AG09309 (cell line): Measurements from ENCODE around the gene SMG6.
"Not testable (repeated sequence)": the region's sequence is repeated elsewhere in the genome, so short reads cannot be mapped to it uniquely, and the experiment has no call there.

Experiments used
- DNase-seq: peaks from one replicate; pipeline ENCODE4 v3.0.0-alpha.2; 2010; ENCODE audit warnings: low read depth
- H3K4me3 ChIP-seq: 2 replicates; pipeline ENCODE4 v1.5.1; 2011; ENCODE audit warnings: mild to moderate bottlenecking, low read depth, low read length, moderate library complexity; ENCODE audit not compliant: control insufficient read depth
- TF ChIP-seq, protein P1 (sequence below): IDR thresholded peaks from 2 replicates; pipeline ENCODE4 v1.5.1; 2011; ENCODE audit warnings: mild to moderate bottlenecking, low read depth, low read length, inconsistent platforms; ENCODE audit not compliant: insufficient read depth, control insufficient read depth; ENCODE audit errors: missing control alignments

SMG6 gene

DNA sequence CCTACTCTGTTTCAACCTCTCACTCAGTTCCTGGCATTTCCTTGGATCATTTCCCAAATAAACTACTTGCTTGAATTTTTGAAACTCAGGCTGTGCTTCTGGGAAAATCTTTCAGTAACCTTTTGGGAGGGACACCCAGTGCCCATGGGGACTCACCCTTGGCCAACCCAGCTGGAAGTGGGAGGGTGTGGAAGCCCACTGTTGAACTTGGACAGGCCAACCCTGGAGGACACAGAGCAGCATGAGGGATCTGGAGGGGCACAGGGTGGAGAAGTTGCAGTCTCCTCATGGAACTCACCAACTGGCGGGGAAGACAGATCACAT, 289.6 kb downstream of the SMG6 start:
- no peak overlapping the region for H3K4me3 ChIP-seq
- TF ChIP-seq, protein P1, sequence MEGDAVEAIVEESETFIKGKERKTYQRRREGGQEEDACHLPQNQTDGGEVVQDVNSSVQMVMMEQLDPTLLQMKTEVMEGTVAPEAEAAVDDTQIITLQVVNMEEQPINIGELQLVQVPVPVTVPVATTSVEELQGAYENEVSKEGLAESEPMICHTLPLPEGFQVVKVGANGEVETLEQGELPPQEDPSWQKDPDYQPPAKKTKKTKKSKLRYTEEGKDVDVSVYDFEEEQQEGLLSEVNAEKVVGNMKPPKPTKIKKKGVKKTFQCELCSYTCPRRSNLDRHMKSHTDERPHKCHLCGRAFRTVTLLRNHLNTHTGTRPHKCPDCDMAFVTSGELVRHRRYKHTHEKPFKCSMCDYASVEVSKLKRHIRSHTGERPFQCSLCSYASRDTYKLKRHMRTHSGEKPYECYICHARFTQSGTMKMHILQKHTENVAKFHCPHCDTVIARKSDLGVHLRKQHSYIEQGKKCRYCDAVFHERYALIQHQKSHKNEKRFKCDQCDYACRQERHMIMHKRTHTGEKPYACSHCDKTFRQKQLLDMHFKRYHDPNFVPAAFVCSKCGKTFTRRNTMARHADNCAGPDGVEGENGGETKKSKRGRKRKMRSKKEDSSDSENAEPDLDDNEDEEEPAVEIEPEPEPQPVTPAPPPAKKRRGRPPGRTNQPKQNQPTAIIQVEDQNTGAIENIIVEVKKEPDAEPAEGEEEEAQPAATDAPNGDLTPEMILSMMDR, result no peak
- no peak for DNase-seq

DNA sequence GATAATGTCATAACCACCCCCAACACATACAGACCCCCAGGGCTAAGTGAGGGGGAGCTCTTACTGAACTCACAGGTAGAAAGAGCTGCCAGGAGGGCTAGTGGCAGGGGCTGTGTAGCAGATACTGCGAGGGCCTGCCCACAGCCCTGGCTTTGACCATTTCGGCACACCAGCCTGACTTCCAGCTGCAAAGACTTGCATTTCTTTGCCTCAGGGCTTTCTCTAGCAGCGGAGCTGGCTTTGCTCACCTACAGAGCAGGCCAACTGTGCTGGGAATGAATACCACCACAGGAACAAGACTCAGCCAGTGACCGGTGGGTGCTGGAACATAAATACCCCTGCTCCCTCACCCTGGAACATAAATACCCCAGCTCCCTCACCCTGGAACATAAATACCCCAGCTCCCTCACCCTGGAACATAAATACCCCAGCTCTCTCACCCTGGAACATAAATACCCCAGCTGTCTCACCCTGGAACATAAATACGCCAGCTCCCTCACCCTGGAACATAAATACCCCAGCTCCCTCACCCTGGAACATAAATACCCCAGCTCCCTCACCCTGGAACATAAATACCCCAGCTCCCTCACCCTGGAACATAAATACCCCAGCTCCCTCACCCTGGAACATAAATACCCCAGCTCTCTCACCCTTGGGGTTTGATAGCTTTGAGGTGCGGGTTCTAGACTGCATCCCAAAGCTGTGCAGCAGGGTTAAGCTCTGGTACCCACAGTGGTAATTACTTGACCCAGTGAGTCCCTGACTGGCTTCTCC, 290.2 kb downstream of the SMG6 start:
- DNase-seq, H3K4me3 ChIP-seq: not testable (repeated sequence)

DNA sequence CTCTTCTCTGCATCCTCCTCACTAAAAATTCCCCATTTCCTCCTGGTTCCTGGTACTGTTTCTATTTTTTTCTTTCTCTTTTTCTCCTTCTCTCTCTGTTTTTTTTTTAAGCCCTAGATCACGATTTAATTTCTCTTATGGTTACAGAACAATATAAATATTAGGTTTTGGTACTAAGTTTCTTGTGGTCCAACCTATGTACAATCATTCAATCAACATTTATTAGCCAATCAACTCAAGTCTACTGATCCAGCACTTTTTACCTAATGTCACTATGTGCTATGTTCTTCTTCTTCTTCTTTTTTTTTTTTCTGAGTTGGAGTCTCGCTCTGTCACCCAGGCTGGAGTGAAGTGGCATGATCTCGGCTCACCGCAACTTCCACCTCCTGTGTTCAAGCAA, 291.1 kb downstream of the SMG6 start:
- TF ChIP-seq, protein P1, result no peak
- no peak overlapping the region for H3K4me3 ChIP-seq
- no peak for DNase-seq

DNA sequence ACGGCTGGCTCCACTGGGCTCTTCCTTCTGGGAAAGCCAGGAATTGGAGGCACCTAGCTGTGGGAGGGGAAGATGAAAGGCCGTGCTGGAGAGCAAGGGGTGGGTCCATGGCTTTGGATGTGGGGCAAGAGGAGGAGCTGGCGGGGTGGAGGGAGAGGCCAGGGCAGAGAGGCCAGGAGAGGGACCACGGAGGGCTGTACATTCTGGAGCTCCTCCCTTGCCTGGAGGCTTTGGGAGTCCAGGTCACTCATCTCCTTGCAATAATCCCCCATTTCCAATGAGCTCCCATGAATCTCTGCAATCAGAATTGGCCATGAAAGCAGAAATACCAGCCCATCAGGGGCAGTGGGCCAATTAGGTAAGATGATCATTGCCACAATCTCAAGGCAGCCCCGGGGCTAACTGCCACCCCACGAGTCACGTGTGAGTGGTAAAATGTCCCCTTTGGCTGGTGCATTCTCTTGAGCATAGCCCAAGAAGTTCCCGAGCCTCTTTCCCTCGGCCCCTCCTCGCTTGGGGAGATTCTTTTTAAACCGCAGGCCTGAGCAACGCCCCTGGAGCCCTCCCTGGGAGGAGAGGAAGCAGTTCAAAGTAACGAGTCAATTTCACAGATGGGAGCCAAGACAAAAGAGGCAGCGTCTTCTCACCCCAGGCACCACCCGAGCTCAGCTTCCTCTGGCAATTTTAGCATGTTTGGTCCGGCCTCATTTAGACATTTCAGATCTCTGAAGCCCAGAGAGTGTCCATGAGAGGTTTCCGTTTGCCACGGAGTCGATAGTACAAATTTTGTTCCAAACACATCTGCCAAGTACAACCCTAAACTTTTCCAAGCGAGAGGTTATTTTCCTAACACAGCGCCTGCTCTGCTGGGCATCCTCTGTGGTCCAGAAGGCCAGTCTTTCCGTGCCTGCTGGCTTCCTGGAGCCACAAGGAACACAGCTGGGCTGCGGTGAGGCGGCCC, 291.9 kb downstream of the SMG6 start:
- TF ChIP-seq, protein P1, result no peak
- no peak overlapping the region for H3K4me3 ChIP-seq
- DNase-seq, result no peak
